ENCODE measurements around the gene TRIO. TPM values are rescaled to one million over a fixed set of nuclear protein-coding genes. Genes with fewer than 3 reads are reported as not detected.
A peak's percentile ranks its signal among the peaks of the same experiment; 100 is the strongest.
"Not testable (repeated sequence)": the region's sequence is repeated elsewhere in the genome, so short reads cannot be mapped to it uniquely, and the experiment has no call there.

TRIO gene
- polyA plus RNA-seq = 10 to 100 TPM; 10.3 to 22.8 TPM

- H3K4me1 ChIP-seq (ENCODE audit: control insufficient read depth in 2 of 2, insufficient read depth in 2 of 2, low read length in 1 of 2) = no peaks in the 10 kb centered on the region
- no peaks in the 10 kb centered on the region for H3K27me3 ChIP-seq (ENCODE audit: control insufficient read depth in 1 of 2, insufficient read depth in 2 of 2, low read length in 2 of 2)
- 1% methylated on average over 69 to 79 of the region's 79 CpGs for WGBS, 2 donors
- peak within 1 kb of the TSS; percentile 67 to 91 for H3K4me3 ChIP-seq (ENCODE audit: low read depth in 1 of 2, low read length in 2 of 2)
- no peaks in the 10 kb centered on the region for H3K9me3 ChIP-seq (ENCODE audit: control insufficient read depth in 2 of 2, insufficient read depth in 1 of 2, low read depth in 1 of 2, low read length in 1 of 2)
- H3K27ac ChIP-seq (ENCODE audit: low read depth in 2 of 2, low read length in 1 of 2) = peak within 1 kb of the TSS; percentile 88 to 94
- H3K36me3 ChIP-seq (ENCODE audit: control insufficient read depth in 2 of 2, insufficient read depth in 2 of 2, low read length in 1 of 2) = no peaks in the 10 kb centered on the region
Observed at GRCh38 chr5:14142827-14143545, at the start of gene TRIO. TSS of gene TRIO (plus strand) at chr5:14143342. CDS start at chr5:14143726, 384 bp downstream.

- not testable (repeated sequence) for H3K27ac ChIP-seq (ENCODE audit: low read depth in 2 of 2, low read length in 1 of 2); H3K27me3 ChIP-seq (ENCODE audit: control insufficient read depth in 1 of 2, insufficient read depth in 2 of 2, low read length in 2 of 2); H3K9me3 ChIP-seq (ENCODE audit: control insufficient read depth in 2 of 2, insufficient read depth in 1 of 2, low read depth in 1 of 2, low read length in 1 of 2); H3K4me3 ChIP-seq (ENCODE audit: low read depth in 1 of 2, low read length in 2 of 2); H3K4me1 ChIP-seq (ENCODE audit: control insufficient read depth in 2 of 2, insufficient read depth in 2 of 2, low read length in 1 of 2); H3K36me3 ChIP-seq (ENCODE audit: control insufficient read depth in 2 of 2, insufficient read depth in 2 of 2, low read length in 1 of 2)
- 68 to 79% methylated on average over 2 of the region's 2 CpGs for WGBS, 2 donors
Observed at GRCh38 chr5:14097380-14097779, 45.8 kb upstream of the TRIO start.

DNA sequence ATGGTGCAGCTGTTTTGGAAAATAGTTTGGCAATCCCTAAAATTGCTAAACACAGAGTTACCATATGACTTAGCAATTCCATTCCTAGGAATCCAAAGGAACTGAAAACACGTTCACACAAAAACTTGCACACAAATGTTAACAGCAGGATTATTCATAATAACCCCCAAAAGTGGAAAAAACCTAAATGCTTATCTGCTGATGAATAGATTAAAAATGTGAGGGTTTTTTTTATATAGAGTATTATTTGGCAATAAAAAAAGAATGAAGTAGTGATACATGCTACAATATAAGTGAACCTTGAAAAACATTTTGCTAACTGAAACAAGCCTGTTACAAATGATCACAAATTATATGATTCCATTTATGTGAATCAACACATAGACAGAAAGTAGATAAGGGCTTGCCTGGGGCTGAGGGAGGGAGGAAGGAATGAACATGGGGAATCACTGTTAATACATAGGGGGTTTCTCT is 45.1 kb upstream of the TRIO start:
- Histone ChIP-seq H3K27ac (ENCODE audit: low read depth in 2 of 2, low read length in 1 of 2) (no peak overlapping the region), H3K4me3 (ENCODE audit: low read depth in 1 of 2, low read length in 2 of 2) (no peak overlapping the region), H3K36me3 (ENCODE audit: control insufficient read depth in 2 of 2, insufficient read depth in 2 of 2, low read length in 1 of 2) (no peaks in the 10 kb centered on the region), H3K9me3 (ENCODE audit: control insufficient read depth in 2 of 2, insufficient read depth in 1 of 2, low read depth in 1 of 2, low read length in 1 of 2) (no peaks in the 10 kb centered on the region), H3K27me3 (ENCODE audit: control insufficient read depth in 1 of 2, insufficient read depth in 2 of 2, low read length in 2 of 2) (no peaks in the 10 kb centered on the region), H3K4me1 (ENCODE audit: control insufficient read depth in 2 of 2, insufficient read depth in 2 of 2, low read length in 1 of 2) (no peaks in the 10 kb centered on the region)
- WGBS, 2 donors = 47 to 49% methylated on average over 1 of the region's 1 CpG

- H3K36me3 ChIP-seq (ENCODE audit: control insufficient read depth in 2 of 2, insufficient read depth in 2 of 2, low read length in 1 of 2) = no peaks in the 10 kb centered on the region
- H3K27me3 ChIP-seq (ENCODE audit: control insufficient read depth in 1 of 2, insufficient read depth in 2 of 2, low read length in 2 of 2) = no peaks in the 10 kb centered on the region
- 90 to 92% methylated on average over 10 of the region's 10 CpGs for whole genome bisulfite sequencing, 2 donors
- no peak overlapping the region for H3K4me3 ChIP-seq (ENCODE audit: low read depth in 1 of 2, low read length in 2 of 2)
- H3K4me1 ChIP-seq (ENCODE audit: control insufficient read depth in 2 of 2, insufficient read depth in 2 of 2, low read length in 1 of 2) = no peaks in the 10 kb centered on the region
- no peak overlapping the region for H3K27ac ChIP-seq (ENCODE audit: low read depth in 2 of 2, low read length in 1 of 2)
- H3K9me3 ChIP-seq (ENCODE audit: control insufficient read depth in 2 of 2, insufficient read depth in 1 of 2, low read depth in 1 of 2, low read length in 1 of 2) = no peaks in the 10 kb centered on the region
Observed at GRCh38 chr5:14100281-14100680, 42.9 kb upstream of the TRIO start.

DNA sequence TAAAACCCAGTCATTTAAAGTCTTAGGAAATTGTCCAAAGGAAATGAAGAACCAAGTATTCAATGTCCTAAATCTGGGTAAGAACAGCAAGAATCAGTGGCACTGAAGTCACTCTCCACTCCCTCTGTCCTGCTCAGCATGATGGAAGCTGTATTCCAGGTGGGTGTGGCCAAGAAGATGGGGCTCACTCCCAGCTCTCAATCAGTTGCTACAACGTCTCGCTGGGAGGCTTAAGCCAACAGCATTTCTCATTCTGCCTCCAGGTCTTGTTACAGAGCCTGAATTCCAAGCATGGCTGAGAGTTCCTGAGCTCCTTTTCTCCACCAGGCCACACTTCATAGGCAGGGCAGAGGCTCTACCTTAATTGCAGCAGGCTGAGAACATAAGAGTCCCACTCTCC is 41.2 kb upstream of the TRIO start:
- Histone ChIP-seq H3K4me3 (ENCODE audit: low read depth in 1 of 2, low read length in 2 of 2) (no peak overlapping the region), H3K27ac (ENCODE audit: low read depth in 2 of 2, low read length in 1 of 2) (no peak overlapping the region), H3K9me3 (ENCODE audit: control insufficient read depth in 2 of 2, insufficient read depth in 1 of 2, low read depth in 1 of 2, low read length in 1 of 2) (no peaks in the 10 kb centered on the region), H3K27me3 (ENCODE audit: control insufficient read depth in 1 of 2, insufficient read depth in 2 of 2, low read length in 2 of 2) (no peaks in the 10 kb centered on the region), H3K36me3 (ENCODE audit: control insufficient read depth in 2 of 2, insufficient read depth in 2 of 2, low read length in 1 of 2) (no peaks in the 10 kb centered on the region), H3K4me1 (ENCODE audit: control insufficient read depth in 2 of 2, insufficient read depth in 2 of 2, low read length in 1 of 2) (no peaks in the 10 kb centered on the region)
- WGBS, 2 donors = 76 to 82% methylated on average over 2 of the region's 2 CpGs

DNA sequence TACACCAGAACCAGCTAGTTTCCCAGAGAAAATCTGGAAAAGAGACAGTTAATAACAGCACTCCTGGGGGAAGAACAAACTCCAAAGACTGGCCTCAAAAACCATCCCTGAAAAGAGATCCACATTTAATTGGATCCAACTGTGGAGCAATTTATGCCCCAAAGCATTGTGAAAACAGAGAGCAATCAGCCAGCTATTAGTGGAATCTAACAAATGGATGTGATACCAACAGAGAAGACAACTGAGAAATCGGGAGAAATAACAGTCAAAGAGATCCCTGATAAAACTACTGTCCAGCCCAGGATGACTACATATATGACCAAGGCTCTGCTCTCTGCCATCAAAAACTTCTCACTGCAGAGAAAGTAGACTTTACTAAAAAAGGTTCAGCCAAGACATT is 40.5 kb upstream of the TRIO start:
- Histone ChIP-seq H3K9me3 (ENCODE audit: control insufficient read depth in 2 of 2, insufficient read depth in 1 of 2, low read depth in 1 of 2, low read length in 1 of 2) (no peaks in the 10 kb centered on the region), H3K27me3 (ENCODE audit: control insufficient read depth in 1 of 2, insufficient read depth in 2 of 2, low read length in 2 of 2) (no peaks in the 10 kb centered on the region), H3K4me1 (ENCODE audit: control insufficient read depth in 2 of 2, insufficient read depth in 2 of 2, low read length in 1 of 2) (no peaks in the 10 kb centered on the region), H3K36me3 (ENCODE audit: control insufficient read depth in 2 of 2, insufficient read depth in 2 of 2, low read length in 1 of 2) (no peaks in the 10 kb centered on the region), H3K4me3 (ENCODE audit: low read depth in 1 of 2, low read length in 2 of 2) (no peak overlapping the region), H3K27ac (ENCODE audit: low read depth in 2 of 2, low read length in 1 of 2) (no peak overlapping the region)
- WGBS, 2 donors = 95 to 96% methylated on average over 1 of the region's 1 CpG

- Histone ChIP-seq H3K27ac (ENCODE audit: low read depth in 2 of 2, low read length in 1 of 2) (no peak overlapping the region), H3K9me3 (ENCODE audit: control insufficient read depth in 2 of 2, insufficient read depth in 1 of 2, low read depth in 1 of 2, low read length in 1 of 2) (no peaks in the 10 kb centered on the region), H3K36me3 (ENCODE audit: control insufficient read depth in 2 of 2, insufficient read depth in 2 of 2, low read length in 1 of 2) (no peaks in the 10 kb centered on the region), H3K27me3 (ENCODE audit: control insufficient read depth in 1 of 2, insufficient read depth in 2 of 2, low read length in 2 of 2) (no peaks in the 10 kb centered on the region), H3K4me1 (ENCODE audit: control insufficient read depth in 2 of 2, insufficient read depth in 2 of 2, low read length in 1 of 2) (no peaks in the 10 kb centered on the region), H3K4me3 (ENCODE audit: low read depth in 1 of 2, low read length in 2 of 2) (no peak overlapping the region)
- 30 to 54% methylated on average over 2 of the region's 2 CpGs for WGBS, 2 donors
Observed at GRCh38 chr5:14105718-14106410, 37.3 kb upstream of the TRIO start.

GRCh38 chr5:14107536-14107935 is 35.6 kb upstream of the TRIO start:
- Histone ChIP-seq H3K9me3 (ENCODE audit: control insufficient read depth in 2 of 2, insufficient read depth in 1 of 2, low read depth in 1 of 2, low read length in 1 of 2) (peaks cover 0 to 1% of the 10 kb centered on the region in 2 donors), H3K27me3 (ENCODE audit: control insufficient read depth in 1 of 2, insufficient read depth in 2 of 2, low read length in 2 of 2) (no peaks in the 10 kb centered on the region), H3K4me1 (ENCODE audit: control insufficient read depth in 2 of 2, insufficient read depth in 2 of 2, low read length in 1 of 2) (no peaks in the 10 kb centered on the region), H3K36me3 (ENCODE audit: control insufficient read depth in 2 of 2, insufficient read depth in 2 of 2, low read length in 1 of 2) (no peaks in the 10 kb centered on the region), H3K4me3 (ENCODE audit: low read depth in 1 of 2, low read length in 2 of 2) (no peak overlapping the region), H3K27ac (ENCODE audit: low read depth in 2 of 2, low read length in 1 of 2) (no peak overlapping the region)
- 77 to 78% methylated on average over 8 of the region's 8 CpGs for WGBS, 2 donors

- H3K27me3 ChIP-seq (ENCODE audit: control insufficient read depth in 1 of 2, insufficient read depth in 2 of 2, low read length in 2 of 2) = no peaks in the 10 kb centered on the region
- H3K27ac ChIP-seq (ENCODE audit: low read depth in 2 of 2, low read length in 1 of 2) = no peak overlapping the region
- 22 to 26% methylated on average over 21 of the region's 21 CpGs for WGBS, 2 donors
- H3K9me3 ChIP-seq (ENCODE audit: control insufficient read depth in 2 of 2, insufficient read depth in 1 of 2, low read depth in 1 of 2, low read length in 1 of 2) = peaks cover 1 to 4% of the 10 kb centered on the region in 2 donors
- no peak overlapping the region for H3K4me3 ChIP-seq (ENCODE audit: low read depth in 1 of 2, low read length in 2 of 2)
- H3K36me3 ChIP-seq (ENCODE audit: control insufficient read depth in 2 of 2, insufficient read depth in 2 of 2, low read length in 1 of 2) = no peaks in the 10 kb centered on the region
- H3K4me1 ChIP-seq (ENCODE audit: control insufficient read depth in 2 of 2, insufficient read depth in 2 of 2, low read length in 1 of 2) = no peaks in the 10 kb centered on the region
Observed at GRCh38 chr5:14108170-14108996, 34.8 kb upstream of the TRIO start.

All from esophagus (tissue), 2 donors.